ENCODE measurements around the gene RRAGD. TPM values are rescaled to one million over a fixed set of nuclear protein-coding genes. Genes with fewer than 3 reads are reported as not detected.

The RRAGD gene
- total RNA-seq, 1 donor from 2014 or later: 40.4 TPM

DNA sequence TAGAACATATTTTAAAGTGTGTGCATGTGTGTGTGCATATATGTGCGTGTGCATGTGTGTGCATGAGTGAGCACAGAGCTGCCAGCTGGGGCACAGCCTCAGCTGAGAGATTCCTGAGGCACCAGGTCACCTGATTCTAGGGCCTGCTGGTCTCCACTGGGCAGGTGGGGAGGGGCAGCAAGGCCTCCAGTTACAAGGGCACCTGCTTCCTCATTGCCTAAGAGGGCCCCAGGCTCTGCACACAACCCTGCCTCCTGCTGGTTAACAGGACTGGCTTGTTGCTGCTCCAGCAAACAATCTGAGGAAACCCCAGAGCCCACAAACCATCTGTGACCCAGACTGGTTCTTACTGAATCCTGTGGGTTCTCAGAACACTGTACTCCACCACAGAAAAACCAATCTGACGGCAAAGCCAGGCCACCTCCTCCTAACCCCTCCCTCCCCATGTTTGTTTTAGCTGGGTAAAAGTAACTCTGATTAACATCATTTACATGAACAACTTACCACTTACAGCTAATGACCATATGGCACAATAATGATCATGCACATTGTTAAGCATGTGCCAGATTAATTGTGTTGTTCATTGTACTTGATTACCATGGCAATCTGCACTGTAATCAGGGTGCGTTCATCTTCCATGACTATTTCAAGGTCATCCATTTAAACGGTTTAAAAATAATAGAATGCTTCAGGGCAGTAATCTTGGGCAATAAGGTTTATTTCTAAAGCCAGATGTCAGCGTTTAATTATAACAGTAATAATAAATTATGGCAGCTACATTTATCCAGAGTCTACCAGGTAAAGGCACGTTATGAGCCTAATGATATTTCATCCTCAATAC is 36.4 kb downstream of the RRAGD start:
- peak; percentile 95 for ATAC-seq

DNA sequence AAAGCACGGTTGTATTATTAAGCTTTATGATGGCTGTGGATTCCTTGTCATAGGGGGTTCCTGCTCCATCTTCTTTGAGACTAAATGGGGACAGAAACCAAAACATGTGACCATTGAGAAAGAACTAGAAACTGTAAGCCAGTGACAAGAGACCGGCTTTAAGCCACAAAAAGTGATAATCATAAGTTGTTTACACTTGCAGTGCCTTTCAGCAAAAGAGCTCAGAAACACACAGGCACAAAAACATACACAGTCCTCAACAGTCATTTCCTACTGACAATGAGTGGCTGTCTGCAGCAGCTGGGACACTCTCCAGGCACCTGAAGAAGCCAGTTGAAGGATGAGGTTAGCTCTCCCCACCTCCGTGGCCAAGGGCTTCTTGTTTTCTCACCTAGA is 39.6 kb downstream of the RRAGD start:
- ATAC-seq: no peak

DNA sequence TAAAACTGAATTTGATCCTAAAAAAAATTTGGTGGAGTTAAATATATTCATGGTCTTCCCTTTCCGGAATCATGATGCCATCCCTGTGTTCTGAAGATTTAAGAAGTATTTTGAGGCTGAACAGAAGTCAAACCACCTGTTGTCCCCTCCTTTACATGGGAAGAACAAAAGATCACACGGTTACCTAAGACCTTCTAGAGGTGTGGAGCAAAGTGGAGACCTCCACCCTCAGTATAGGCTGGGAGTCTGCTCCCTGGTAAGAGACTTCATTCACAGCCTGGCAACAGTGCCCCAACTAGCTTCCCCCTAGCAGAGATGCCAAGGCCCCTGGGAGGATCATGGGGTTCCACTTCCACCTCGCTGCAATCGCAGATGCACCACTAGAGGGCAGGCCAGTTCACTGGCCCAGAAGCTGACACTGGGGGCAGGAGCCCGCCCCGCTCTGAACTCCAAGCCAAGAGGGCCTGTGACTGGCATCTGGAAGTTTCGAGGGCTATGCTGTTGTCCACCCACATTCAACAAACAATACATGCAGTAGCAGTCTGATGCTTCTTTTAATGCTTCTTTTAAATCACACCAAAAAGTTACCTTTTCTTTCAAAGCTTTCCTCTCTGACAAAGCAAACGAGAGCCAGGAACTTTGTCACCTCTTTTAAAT is 40.1 kb downstream of the RRAGD start:
- peak; percentile 75 for ATAC-seq

DNA sequence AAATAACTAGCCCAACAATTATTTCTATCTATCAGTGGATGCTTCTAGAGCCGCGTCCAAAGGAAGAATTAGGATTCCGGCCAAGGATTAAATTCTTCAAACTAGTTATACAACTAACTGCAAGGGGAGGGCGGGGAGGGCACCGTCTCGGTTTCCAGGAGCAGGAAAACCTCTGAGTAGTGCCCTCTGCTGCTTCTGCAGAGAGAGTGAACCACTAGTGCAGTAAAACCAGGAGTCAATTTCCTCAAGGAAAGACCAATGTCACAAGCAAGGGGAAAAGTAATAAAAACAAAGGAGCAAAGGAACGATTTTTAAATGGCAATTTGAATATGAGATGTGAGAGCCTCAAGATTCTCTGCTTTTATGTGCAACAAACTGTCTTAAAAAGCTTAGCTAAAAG is 43.1 kb downstream of the RRAGD start:
- peak; percentile 81 for ATAC-seq

DNA sequence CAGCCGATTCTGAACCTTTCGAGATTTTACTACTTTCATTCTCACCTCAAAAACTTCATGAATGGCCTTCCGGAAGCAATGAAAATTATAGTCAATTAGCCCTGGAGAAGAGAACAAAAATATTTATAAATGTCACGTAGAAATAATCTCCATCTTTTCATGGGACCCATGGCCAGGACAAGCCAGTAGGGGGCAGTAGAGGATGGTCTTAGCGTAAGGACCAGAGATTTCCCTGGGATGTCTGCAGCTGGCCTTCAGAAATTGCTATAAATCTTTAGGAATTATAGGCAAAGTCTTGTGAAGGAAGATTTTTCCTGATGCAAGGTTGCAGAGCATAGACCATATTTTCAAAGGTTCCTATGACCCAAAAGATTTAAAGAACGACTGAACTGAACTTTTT is 44.0 kb downstream of the RRAGD start:
- peak; percentile 62 for ATAC-seq

DNA sequence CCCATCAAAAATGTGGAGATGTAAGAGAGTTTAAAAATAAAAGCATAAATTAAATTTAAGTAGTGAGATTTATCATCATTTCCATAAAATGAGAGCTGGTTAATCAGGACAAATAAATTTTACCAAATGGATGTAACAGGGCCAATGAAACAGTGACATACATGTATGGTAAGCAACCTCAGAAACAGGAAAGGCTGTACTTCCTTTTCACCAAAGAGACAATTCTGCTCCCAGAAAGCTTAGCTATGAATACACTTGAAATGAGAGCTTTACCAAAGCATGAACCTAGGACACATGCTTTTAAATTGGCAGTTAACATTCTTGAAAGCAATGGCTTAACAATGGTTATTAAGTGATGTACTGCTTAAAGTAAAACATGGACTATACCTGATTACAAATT is 47.5 kb downstream of the RRAGD start:
- ATAC-seq: no peak

DNA sequence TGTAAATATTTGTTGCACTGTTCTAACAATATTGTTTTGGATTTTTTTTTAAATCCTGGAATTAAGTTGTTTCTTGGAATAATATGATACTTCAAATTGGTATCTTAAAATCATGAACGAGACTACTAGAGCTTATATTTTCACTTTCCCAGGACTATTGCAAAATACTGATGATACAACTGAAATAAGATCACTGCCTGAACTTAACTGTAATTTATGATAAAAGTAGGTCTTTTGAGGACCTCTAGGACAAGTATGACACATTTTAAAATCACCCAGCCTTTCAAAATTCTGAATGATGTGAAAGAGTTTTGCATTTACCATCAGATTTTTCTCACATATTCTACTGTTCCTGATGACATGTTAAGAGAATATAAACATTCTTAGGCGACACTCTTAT is 50.9 kb downstream of the RRAGD start:
- ATAC-seq: no peak

DNA sequence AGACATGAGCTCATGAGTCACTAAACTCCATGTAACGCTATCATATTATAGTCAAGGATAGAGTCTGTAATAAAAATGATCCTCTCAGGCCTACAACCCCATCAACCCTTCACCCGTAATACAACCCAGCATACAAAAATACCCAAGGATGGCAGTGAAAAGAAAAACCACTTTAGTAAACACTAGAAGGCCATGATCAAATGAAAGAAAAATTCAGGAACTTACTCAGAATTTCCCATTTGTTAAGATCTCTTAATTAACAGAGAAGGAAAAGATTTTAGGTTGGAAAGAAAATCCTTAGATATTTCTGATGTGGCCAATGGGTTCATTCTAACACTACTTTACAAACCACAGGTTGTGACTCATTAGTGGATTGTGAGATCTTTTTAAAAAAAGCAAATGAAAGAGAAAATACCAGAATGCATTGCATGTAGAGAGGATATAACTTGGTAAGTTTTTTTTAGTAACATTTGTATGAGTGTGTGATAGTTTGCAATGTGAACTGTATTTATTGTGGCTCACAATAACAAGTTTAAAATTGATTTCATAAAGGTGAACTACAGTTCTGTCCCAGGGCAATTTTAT is 51.6 kb downstream of the RRAGD start:
- ATAC-seq: no peak

DNA sequence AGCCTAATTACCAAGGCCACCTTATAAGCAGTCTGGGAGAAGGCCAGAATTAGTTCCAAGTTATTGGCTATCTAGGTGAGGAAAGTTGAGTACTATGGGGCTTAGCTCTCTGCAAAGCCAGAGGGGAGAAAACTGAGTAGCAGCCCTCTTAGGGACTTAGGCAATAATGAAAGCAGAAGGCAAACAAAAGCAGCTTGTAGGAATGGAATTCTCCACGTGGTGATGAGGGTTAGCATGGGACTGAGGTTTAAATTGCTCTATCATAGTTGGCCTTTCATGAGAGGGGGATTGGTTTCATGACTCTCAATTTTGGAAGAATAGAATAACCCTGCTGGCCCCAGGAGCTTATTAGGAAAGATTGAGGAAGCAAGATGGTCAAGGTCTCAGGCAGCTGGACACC is 52.5 kb downstream of the RRAGD start:
- no peak for ATAC-seq

DNA sequence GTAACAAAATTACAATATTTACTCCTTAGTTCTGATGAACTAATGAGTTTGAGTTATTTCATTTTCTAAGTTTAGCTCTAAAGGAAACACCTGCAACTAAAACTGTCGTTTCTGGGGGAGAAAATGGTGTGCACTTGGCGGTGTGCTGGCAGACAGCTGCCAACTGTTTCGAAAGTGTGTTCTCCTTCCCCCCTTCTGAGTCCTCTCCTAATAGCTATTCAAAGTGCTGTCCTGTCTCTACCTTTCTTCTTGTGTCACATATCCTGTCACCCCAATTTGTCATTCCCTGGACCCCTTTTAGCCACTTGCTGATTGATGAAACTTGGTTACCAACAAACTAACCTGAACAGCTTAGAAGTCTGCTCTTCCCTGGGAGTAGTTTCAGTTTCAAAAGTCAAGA is 54.7 kb downstream of the RRAGD start:
- ATAC-seq: no peak

DNA sequence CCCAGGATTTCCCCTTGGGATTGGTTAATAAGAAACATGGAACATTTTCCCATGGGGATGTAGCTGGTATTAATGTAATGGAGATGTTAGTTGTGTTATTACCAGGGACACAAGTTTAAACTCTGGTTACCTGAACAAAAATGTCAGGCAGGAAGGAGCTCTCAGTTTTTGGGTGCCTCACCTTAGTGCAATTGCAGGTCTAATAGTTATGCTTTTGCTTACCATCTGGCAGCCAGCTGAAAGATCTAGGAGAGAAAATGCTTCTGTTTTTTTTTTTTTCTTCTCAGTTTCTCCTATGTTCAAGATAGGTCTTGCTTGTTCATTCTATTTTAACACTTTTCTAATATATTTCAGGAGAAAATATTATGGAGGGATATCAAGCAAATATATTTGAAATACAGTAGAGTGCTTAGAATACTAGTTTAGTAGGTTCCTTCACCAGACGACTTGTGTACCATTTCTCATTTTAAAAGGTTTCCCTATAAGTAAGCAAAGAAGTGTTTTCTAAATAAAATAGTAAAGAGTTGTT is 55.4 kb downstream of the RRAGD start:
- ATAC-seq: no peak

DNA sequence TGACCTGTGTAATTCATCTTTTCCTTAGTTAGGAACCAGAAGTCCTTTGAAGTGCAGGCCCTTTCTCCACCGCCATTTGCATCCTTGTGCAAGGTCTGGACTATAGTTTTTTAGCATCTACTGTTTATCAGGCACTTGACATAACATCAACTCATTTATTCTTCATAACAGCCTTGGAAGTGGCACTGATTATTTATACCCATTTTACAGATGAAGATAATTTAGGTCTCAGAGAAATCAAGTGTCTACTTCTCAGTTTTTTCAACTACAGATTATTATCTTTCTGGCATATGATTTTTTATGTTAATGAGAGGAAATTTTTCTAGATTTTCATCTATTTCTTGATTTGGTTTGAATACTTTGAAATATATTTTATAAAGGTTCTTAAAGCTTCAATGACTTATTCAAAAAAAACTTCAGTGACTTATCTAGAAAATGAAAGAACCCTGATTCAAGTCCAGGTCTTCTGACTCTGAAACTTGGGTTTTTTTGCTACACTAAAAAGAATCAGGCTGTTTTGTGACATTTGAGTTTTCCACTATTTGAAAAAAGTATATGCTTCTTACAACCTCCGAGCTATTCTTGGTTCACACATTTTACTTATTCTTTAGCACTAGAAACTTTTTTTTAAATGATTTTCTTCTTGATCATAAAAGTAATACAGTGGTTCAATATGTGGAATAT is 56.4 kb downstream of the RRAGD start:
- ATAC-seq: no peak

DNA sequence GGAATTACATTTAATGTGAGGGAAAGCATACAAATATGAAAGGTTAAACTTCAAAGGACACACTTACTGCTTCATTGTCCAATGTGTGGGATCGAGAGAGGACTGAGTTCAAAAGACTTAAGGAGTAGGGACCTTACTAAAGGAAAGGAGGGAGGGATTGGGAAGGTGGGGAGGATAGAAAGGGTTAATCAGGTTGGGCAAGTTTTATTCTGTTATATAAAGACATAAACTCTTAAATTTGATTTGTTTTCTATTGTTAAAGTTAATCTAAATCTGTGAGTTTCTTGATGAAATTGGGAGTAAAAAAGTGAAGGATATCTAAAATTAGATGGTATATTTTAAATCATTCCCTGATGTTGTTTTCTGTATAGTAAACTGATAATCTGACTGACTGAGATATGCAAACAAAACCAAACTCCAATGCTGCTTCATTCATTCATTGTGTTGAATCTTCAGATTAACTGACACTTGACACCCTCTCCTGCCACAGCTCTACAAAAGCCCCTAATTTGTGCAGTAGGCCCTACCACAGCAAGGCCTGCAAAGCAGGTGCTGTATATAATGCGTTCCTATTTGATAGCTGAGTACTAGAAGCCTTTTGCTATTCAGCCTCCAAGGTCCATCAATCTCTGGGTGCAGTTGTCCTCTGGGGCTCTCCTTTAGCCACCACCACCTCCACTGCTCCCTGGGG is 58.2 kb downstream of the RRAGD start:
- no peak for ATAC-seq

DNA sequence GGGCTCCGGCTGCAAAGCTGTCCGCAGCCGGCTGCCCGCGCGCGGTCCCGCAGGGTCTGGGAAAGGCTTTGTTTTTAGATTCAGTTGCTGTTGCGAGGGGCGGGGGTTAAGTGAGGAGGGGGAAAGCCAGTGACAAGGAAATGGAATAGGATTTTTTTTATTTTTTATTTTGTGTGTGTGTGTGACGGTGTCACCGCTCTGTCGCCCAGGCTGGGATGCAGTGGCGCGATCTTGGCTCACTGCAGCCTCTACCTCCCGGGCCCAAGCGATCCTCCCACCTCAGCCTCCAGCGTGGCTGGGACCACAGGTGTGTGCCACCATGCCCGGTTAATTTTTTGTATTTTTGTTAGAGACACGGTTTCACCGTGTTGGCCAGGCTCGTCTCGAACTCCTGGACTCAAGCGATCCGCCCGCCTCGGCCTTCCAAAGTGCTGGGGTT is 58.9 kb downstream of the RRAGD start:
- no peak for ATAC-seq

DNA sequence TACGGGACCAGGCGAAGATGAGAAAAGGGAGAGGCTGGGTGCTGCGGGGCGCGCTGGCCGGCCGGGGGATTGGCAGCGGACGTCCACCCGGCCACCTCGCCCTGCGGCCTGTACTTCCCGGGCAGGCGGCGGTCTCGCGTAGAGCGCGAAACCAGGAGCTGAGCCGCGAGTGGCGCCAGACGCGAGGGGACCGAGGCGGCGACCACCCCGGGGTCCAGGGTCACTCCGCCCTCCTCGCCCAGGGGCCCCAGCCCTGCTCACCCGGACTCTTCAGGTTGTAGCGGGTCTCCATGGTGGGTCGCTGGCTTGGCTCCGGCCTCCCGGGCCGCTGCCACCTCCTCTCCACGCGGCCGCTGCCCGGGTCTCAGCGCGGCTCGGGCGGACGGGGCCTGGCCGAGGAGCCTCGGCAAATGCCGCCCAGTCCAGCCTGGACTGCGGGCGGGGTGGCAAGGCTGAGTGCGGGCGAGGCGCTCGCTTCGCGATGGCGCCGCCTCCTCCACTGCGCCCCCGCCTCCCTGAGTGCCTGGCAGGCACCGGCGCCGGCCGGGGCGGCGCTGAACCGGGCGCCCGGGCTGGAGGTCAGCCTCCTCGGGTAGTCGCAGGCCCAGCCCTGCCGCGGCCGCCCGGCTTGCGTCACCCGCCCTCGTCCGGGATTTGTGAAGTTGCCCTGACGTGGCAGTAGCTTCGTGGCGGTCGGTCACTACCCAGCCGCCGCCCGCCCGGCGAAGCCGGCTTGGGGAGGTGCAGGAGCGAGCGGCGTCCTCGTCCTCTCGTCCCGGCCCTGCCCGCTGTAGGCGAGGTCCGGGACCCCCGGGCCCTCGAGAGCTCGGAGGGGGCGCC is 59.6 kb downstream of the RRAGD start, which contains the start of gene UBE2J1:
UBE2J1 (minus strand) TSS at position 445 of the 840 bp plus-strand sequence; CDS start at position 292, 153 bp downstream.
- ATAC-seq: peak; percentile 98

DNA sequence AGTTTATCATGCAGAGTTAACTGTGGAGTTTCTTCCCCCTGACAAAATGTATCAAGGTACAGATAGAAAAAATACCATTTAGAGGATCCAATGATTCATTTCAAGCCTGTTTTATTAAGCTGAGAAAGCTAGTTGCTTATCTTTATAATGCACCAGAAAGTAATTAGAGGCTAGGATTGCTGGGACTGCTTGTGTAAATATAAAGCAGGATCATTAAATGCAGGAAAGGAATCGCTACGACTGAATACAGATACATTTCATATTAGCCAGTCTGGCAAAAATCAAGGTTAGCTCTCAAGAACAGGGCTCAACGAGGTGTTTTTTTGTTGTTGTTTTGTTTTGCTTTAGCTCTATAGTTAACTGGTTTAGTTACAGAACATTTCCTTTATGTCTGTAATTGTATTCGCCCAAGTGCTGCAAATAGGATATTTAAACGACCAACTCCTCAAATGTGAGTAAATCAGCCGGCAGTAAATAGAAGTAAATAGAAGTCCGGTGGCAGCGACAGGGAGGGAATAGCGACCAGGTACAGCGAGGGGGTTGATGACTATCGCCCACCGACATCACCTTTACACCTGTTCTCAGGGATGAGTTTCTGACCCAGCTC is 60.3 kb downstream of the RRAGD start:
- ATAC-seq: no peak

DNA sequence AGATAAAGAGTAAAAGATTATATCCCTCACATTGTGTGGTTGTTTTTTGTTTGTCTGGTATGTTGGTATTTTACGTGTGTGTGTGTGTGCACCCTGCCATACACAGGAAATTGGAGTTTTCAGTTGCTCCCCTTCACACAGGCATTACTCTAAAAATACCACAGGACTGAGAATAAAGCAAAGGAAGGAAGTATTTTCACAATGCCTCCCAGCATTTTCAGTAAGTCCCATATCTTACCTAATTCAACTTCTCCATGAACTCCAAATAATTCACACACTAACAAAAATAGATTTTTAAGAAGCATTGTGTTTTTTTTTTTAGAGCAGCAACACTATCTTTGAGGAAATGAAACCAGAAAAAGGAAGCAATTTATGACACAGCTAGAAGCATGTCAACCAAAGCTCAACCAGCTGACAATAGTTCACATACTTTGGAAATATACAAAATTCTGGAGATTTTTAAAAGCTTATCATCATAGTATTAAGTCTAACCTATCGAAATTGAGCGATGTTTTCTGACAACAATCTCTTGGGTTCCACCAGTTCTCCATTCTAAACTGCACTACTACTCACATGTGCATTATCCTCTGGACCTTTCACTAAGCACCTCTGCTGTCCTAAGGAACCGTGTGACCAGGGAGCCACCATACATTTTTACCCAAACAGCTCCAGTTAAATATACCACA is 61.6 kb downstream of the RRAGD start:
- no peak for ATAC-seq

DNA sequence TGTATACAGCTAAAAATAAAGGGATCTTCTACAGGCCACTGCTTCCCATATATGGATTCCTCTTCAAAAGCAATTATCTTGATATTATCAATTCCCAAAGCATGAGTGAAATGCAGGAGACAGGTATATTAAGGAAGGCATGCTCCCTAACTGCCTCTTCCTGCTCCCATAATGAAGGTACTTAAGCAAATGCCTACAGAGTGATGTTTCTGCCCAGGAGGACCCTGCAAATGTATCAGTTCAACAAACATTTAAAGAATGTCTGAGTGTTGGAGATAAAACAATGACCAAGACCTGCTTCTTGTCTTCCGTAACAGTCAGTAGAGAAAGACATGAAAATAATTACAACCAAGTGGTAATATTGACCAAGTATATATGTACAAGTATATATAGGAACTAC is 63.7 kb downstream of the RRAGD start:
- ATAC-seq: no peak

DNA sequence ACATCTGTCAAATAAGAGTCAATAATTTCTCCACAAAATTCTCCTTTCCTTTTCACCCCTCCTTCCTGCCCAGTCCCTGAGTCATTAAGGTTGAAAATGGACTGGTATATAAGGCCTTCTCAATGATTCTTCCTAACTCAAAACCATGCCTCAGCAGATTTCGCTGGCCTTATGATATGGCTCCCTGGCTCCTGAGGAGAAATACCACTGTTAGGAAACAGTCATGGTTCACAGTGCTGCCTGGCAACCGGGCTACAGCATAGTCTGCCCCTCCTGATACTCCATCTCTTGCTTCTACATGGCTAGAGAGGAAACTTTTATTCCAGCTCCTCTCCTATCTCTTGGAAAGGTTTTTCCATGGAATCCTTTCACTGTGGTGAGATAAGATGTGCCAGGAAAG is 64.2 kb downstream of the RRAGD start:
- ATAC-seq: no peak

DNA sequence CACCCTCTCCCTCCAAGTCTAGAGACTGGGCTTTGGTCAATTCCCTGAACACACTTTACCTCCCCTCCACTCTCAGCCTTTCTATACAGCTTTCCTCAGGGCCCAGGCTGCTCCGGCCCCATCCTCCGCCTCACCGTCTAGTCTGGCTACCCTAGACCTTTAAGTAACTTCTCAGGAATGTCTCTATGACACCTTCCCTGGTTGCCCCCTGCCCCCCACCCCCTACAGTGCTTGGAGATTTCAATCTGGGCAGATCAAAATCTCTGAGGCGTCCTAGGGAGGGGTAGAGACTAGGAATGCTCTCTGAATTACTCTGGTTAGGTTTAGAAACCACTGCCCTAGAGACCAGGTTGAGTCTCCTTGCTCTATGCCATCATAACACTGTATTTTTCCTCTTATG is 65.6 kb downstream of the RRAGD start:
- ATAC-seq: no peak

Measured in esophagus mucosa (tissue), 1 donor.